BE2C (cell line): ENCODE data around the gene VSTM4.

ENCODE experiments used
- DNase-seq: peaks from one replicate; pipeline ENCODE4 v3.0.0-alpha.2; 2020
- H3K27me3 ChIP-seq: fragments of 250-450 bp; sonication (Bioruptor Pico); 2 replicates; pipeline ENCODE4 v1.5.1; 2020; ENCODE audit warnings: mild to moderate bottlenecking
- H3K36me3 ChIP-seq: fragments of 250-450 bp; sonication (Bioruptor Pico); 2 replicates; pipeline ENCODE4 v1.5.1; 2020; ENCODE audit warnings: mild to moderate bottlenecking
- H3K4me1 ChIP-seq: fragments of 250-450 bp; sonication (Bioruptor Pico); 2 replicates; pipeline ENCODE4 v1.5.1; 2020
- H3K4me3 ChIP-seq: 2 replicates; pipeline ENCODE4 v1.5.1; 2011; ENCODE audit warnings: low read depth, low read length
- H3K9me3 ChIP-seq: fragments of 250-450 bp; sonication (Bioruptor Pico); 2 replicates; pipeline ENCODE4 v1.5.1; 2020
- CTCF ChIP-seq: IDR thresholded peaks from 2 replicates; pipeline ENCODE4 v1.5.1; 2012; ENCODE audit warnings: mild to moderate bottlenecking, low read depth, low read length

Gene VSTM4

GRCh38 chr10:49090696-49091380, 24.5 kb downstream of the VSTM4 start:
- no peak for DNase-seq
- TF ChIP-seq CTCF: no peak
- no peaks in the 10 kb centered on the region for H3K9me3 ChIP-seq
- H3K4me1 ChIP-seq: no peaks in the 10 kb centered on the region
- no peaks in the 10 kb centered on the region for H3K27me3 ChIP-seq
- H3K36me3 ChIP-seq: no peaks in the 10 kb centered on the region
- H3K4me3 ChIP-seq: no peak overlapping the region

DNA sequence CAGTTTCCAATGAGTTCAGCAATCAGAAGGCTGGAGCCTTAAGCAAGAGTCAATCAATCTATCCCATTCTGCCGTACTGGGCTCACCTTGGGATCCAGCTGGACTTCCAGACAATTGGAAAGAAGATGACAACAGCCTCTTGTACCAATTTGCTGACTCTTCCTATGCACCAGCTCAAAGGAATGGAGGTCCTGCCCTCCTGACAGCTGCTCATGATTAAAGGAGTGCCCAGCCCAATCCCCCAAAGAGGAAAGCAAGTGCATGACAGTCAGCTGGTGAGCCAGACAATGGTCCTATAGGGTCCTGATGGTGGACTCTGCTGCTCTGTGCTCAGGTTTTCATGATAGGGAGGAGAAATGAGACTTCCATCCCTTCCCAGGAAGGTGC, 25.1 kb downstream of the VSTM4 start:
- DNase-seq: no peak
- H3K36me3 ChIP-seq: no peaks in the 10 kb centered on the region
- no peaks in the 10 kb centered on the region for H3K27me3 ChIP-seq
- H3K4me1 ChIP-seq: no peaks in the 10 kb centered on the region
- no peak for TF ChIP-seq CTCF
- no peak overlapping the region for H3K4me3 ChIP-seq
- H3K9me3 ChIP-seq: no peaks in the 10 kb centered on the region

- Histone ChIP-seq H3K9me3 (no peaks in the 10 kb centered on the region), H3K36me3 (no peaks in the 10 kb centered on the region), H3K27me3 (no peaks in the 10 kb centered on the region), H3K4me3 (no peak overlapping the region), H3K4me1 (no peaks in the 10 kb centered on the region)
- no peak for DNase-seq
- no peak for TF ChIP-seq CTCF
Measured at GRCh38 chr10:49089557-49090188, 25.6 kb downstream of the VSTM4 start.

- no peak for DNase-seq
- H3K4me3 ChIP-seq: no peak overlapping the region
- H3K27me3 ChIP-seq: no peaks in the 10 kb centered on the region
- TF ChIP-seq CTCF: no peak
- H3K9me3 ChIP-seq: no peaks in the 10 kb centered on the region
- no peaks in the 10 kb centered on the region for H3K4me1 ChIP-seq
- no peaks in the 10 kb centered on the region for H3K36me3 ChIP-seq
Measured at GRCh38 chr10:49089152-49089551, 26.2 kb downstream of the VSTM4 start.

DNA sequence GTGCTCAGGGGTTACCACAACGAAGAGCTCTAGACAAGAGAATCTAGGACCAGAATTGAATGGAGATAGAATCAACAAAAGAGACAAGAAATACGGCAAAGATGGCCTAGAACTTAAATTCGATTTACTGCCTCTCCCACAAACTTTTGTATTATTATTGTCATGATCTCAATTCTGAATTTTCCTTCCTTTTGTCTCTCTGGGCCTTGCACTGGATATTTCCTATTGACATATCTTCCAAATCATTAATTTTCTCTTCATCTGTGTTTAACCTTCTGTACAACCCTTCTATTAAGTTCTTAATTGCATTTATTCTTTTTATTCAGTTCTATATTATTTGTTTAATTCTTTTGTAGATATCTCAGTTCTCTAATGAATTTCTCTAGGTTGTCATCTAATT, 28.4 kb downstream of the VSTM4 start:
- TF ChIP-seq CTCF: no peak
- DNase-seq: no peak
- no peaks in the 10 kb centered on the region for H3K36me3 ChIP-seq
- H3K27me3 ChIP-seq: no peaks in the 10 kb centered on the region
- no peaks in the 10 kb centered on the region for H3K9me3 ChIP-seq
- H3K4me3 ChIP-seq: no peak overlapping the region
- no peaks in the 10 kb centered on the region for H3K4me1 ChIP-seq

DNA sequence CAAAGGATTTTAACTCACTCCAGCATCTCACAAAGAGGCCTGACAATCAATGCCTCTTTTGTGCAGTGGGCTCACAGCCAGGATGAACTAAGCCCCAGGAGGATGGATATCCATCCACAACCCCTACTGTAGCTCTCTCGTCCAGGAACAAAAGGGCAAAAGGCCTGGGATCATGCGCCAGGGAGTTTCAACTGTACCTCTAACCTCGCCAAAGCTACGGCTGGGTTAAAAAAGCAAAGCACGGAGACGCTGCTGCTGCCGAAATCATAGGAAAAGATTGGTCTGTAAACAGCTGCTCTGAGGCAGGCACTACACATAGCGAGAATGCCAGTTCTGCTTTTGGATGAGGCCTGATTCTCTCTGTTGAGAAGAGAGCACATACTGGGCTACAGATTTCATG, 32.1 kb downstream of the VSTM4 start:
- no peak for TF ChIP-seq CTCF
- H3K36me3 ChIP-seq: no peaks in the 10 kb centered on the region
- no peak overlapping the region for H3K4me3 ChIP-seq
- H3K9me3 ChIP-seq: no peaks in the 10 kb centered on the region
- no peaks in the 10 kb centered on the region for H3K4me1 ChIP-seq
- no peak for DNase-seq
- H3K27me3 ChIP-seq: no peaks in the 10 kb centered on the region
